GM21526 (cell line): Measurements from ENCODE around the gene INTS15.

Source experiments
- ATAC-seq: cut with Tn5 transposase; IDR thresholded peaks from one replicate; pipeline ENCODE4 v1.9.1; 2021; ENCODE audit warnings: moderate library complexity; ENCODE audit not compliant: unreplicated experiment, low FRiP score

The INTS15 gene

GRCh38 chr7:6654113-6654841 lies 64.5 kb downstream of the INTS15 start:
- ATAC-seq: no peak

GRCh38 chr7:6654842-6655610 lies 65.2 kb downstream of the INTS15 start:
- no peak for ATAC-seq

GRCh38 chr7:6655636-6656385 lies 66.0 kb downstream of the INTS15 start:
- ATAC-seq: no peak

- no peak for ATAC-seq
Observed at GRCh38 chr7:6656413-6656812, 66.6 kb downstream of the INTS15 start.
